Upper lobe of left lung (tissue), 6 donors: ENCODE measurements around the gene OTOGL. TPM values are rescaled to one million over a fixed set of nuclear protein-coding genes. Genes with fewer than 3 reads are reported as not detected.

Experiments
- ATAC-seq, 2 donors: fragments of 200-7000 bp; cut with Tn5 transposase; one replicate each; pipeline ENCODE4 v1.9.1; 2022; ENCODE audit warnings: mild to moderate bottlenecking in 2 of 2, moderate library complexity in 2 of 2; ENCODE audit not compliant: low FRiP score in 2 of 2
- DNase-seq, 2 donors: peaks; one replicate each; pipeline ENCODE4 v3.0.0-alpha.2; 2019 to 2020
- H3K27ac ChIP-seq, 4 donors: fragments of 200-600 bp; sonication (generic); one replicate each; pipeline ENCODE4 v1.5.1; 2016 to 2019
- H3K27me3 ChIP-seq, 4 donors: fragments of 200-600 bp; sonication (generic); one replicate each; pipeline ENCODE4 v1.5.1; 2017 to 2019
- H3K36me3 ChIP-seq, 4 donors: fragments of 200-600 bp; sonication (generic); one replicate each; pipeline ENCODE4 v1.5.1; 2016 to 2019
- H3K4me1 ChIP-seq, 4 donors: fragments of 200-600 bp; sonication (generic); one replicate each; pipeline ENCODE4 v1.5.1; 2018 to 2019
- H3K4me3 ChIP-seq, 4 donors: fragments of 200-600 bp; sonication (generic); one replicate each; pipeline ENCODE4 v1.5.1; 2017 to 2019; ENCODE audit warnings: mild to moderate bottlenecking in 2 of 4, moderate library complexity in 1 of 4
- H3K9me3 ChIP-seq, 4 donors: fragments of 200-600 bp; sonication (generic); one replicate each; pipeline ENCODE4 v1.5.1; 2018 to 2019
- CTCF ChIP-seq, 6 experiments: fragments of 450-650 bp in 4 of 6; fragments of 200-600 bp in 2 of 6; sonication (generic) in 2 of 6; IDR thresholded peaks; one replicate each; pipeline ENCODE4 v1.5.1; 2016 to 2019; ENCODE audit warnings: antibody characterized with exemption in 6 of 6
- EP300 ChIP-seq, 4 donors: sonication (generic); formaldehyde crosslinking; IDR thresholded peaks; one replicate each; pipeline ENCODE4 v1.5.1; 2017; ENCODE audit warnings: antibody characterized with exemption in 4 of 4, control low read depth in 2 of 4
- POLR2A ChIP-seq, 4 donors: fragments of 450-650 bp; IDR thresholded peaks; one replicate each; pipeline ENCODE4 v1.5.1; 2016 to 2017; ENCODE audit warnings: antibody characterized with exemption in 4 of 4, mild to moderate bottlenecking in 2 of 4
- POLR2AphosphoS5 ChIP-seq, 2 donors: sonication (generic); formaldehyde crosslinking; IDR thresholded peaks; one replicate each; pipeline ENCODE4 v1.5.1; 2017; ENCODE audit warnings: antibody characterized with exemption in 2 of 2
- WGBS, 2 donors: methylation state at CpG; one replicate each; pipeline ENCODE4 v1.1.5; 2017 to 2018; 5-methylcytosine and 5-hydroxymethylcytosine counted together
- total RNA-seq, 6 donors: library from RNA; depleted of rRNA in 4 of 6; stranded (reverse); fragments of >200 nt in 4 of 6; gene quantifications; one replicate each; pipeline versions ENCODE4 v1.1.0 to v1.2.1, GENCODE V29; 2016 to 2021
- donor health status: DM: no; HTN: no; CAD: no; lungs with moderate emphysema.
- donor health status: DM: no; HTN: yes; CAD: no; lungs with severe emphysema.

OTOGL gene
- total RNA-seq, 6 donors from 2014 or later, result 0.10 to 3.1 (median 0.21) TPM

GRCh38 chr12:80186727-80187217 is 87.4 kb downstream of the OTOGL start:
- Histone ChIP-seq H3K27me3 (no peaks in the 10 kb centered on the region), H3K27ac (peak overlapping the region; percentile 70 to 88 (median 77)), H3K9me3 (no peaks in the 10 kb centered on the region), H3K4me3 (no peak overlapping the region), H3K36me3 (no peaks in the 10 kb centered on the region), H3K4me1 (peaks cover 0 to 10% (median 4%) of the 10 kb centered on the region in 4 donors)
- peak; percentile 81 to 93 for ATAC-seq
- 0 to 2% methylated on average over 2 of the region's 2 CpGs for WGBS, 2 donors
- peak in 1 of 2 donors; percentile 27 for DNase-seq
- TF ChIP-seq CTCF (IDR thresholded peaks at IDR 0.05) (peak; percentile 54 to 78 (median 71)), POLR2A (IDR thresholded peaks at IDR 0.05) (no peak), POLR2AphosphoS5 (IDR thresholded peaks at IDR 0.05) (peak in 1 of 2 donors; percentile 73), EP300 (IDR thresholded peaks at IDR 0.05) (peak in 2 of 4 donors; percentile 71 to 80)

GRCh38 chr12:80187660-80188090 is 88.3 kb downstream of the OTOGL start:
- Histone ChIP-seq H3K27ac (peak overlapping the region; percentile 70 to 88 (median 77)), H3K4me1 (peaks cover 0 to 10% (median 4%) of the 10 kb centered on the region in 4 donors), H3K27me3 (no peaks in the 10 kb centered on the region), H3K4me3 (no peak overlapping the region), H3K9me3 (no peaks in the 10 kb centered on the region), H3K36me3 (no peaks in the 10 kb centered on the region)
- no peak for DNase-seq
- ATAC-seq, result no peak
- 14 to 21% methylated on average over 2 of the region's 2 CpGs for WGBS, 2 donors
- TF ChIP-seq POLR2AphosphoS5 (IDR thresholded peaks at IDR 0.05), result no peak
- TF ChIP-seq POLR2A (IDR thresholded peaks at IDR 0.05), result no peak
- TF ChIP-seq CTCF (IDR thresholded peaks at IDR 0.05), result no peak

- DNase-seq (no peak), ATAC-seq (no peak)
- Histone ChIP-seq H3K4me1 (peaks cover 0 to 10% (median 4%) of the 10 kb centered on the region in 4 donors), H3K4me3 (no peak overlapping the region), H3K27ac (peak overlapping the region in 1 of 4 donors; percentile 80), H3K27me3 (no peaks in the 10 kb centered on the region), H3K36me3 (no peaks in the 10 kb centered on the region), H3K9me3 (no peaks in the 10 kb centered on the region)
- TF ChIP-seq CTCF (IDR thresholded peaks at IDR 0.05) (no peak), POLR2AphosphoS5 (IDR thresholded peaks at IDR 0.05) (no peak), POLR2A (IDR thresholded peaks at IDR 0.05) (no peak), EP300 (IDR thresholded peaks at IDR 0.05) (no peak)
- 61% methylated on average over 2 of the region's 2 CpGs for WGBS, 2 donors
These were observed 89.2 kb downstream of the OTOGL start for GRCh38 chr12:80188576-80188975.

GRCh38 chr12:80189241-80189640 is 89.9 kb downstream of the OTOGL start:
- ATAC-seq, result no peak
- TF ChIP-seq POLR2AphosphoS5 (IDR thresholded peaks at IDR 0.05), result no peak
- TF ChIP-seq CTCF (IDR thresholded peaks at IDR 0.05), result no peak
- no peak for TF ChIP-seq POLR2A (IDR thresholded peaks at IDR 0.05)
- no peak for TF ChIP-seq EP300 (IDR thresholded peaks at IDR 0.05)
- H3K4me1 ChIP-seq, result peaks cover 0 to 10% (median 4%) of the 10 kb centered on the region in 4 donors
- H3K4me3 ChIP-seq, result no peak overlapping the region
- no peaks in the 10 kb centered on the region for H3K9me3 ChIP-seq
- H3K27ac ChIP-seq, result no peak overlapping the region
- no peak for DNase-seq
- H3K36me3 ChIP-seq, result no peaks in the 10 kb centered on the region
- no peaks in the 10 kb centered on the region for H3K27me3 ChIP-seq

- Histone ChIP-seq H3K4me3 (no peak overlapping the region), H3K27ac (no peak overlapping the region), H3K27me3 (no peaks in the 10 kb centered on the region), H3K4me1 (peaks cover 0 to 10% (median 4%) of the 10 kb centered on the region in 4 donors), H3K9me3 (no peaks in the 10 kb centered on the region), H3K36me3 (no peaks in the 10 kb centered on the region)
- ATAC-seq (no peak), DNase-seq (no peak)
- WGBS, 2 donors, result 72 to 74% methylated on average over 4 of the region's 4 CpGs
- peak in 1 of 4 donors; percentile 46 for TF ChIP-seq EP300 (IDR thresholded peaks at IDR 0.05)
- TF ChIP-seq POLR2AphosphoS5 (IDR thresholded peaks at IDR 0.05), result no peak
These were observed 90.7 kb downstream of the OTOGL start for GRCh38 chr12:80190001-80190400.
